ENCODE data around the gene GPR146. TPM values are rescaled to one million over a fixed set of nuclear protein-coding genes. Genes with fewer than 3 reads are reported as not detected.

Gene GPR146
- total RNA-seq, 1 donor from 2014 or later: 1.7 TPM

- Histone ChIP-seq H3K9me3 (ENCODE audit: insufficient read depth, low read depth, low read length) (no peaks in the 10 kb centered on the region), H3K36me3 (ENCODE audit: insufficient read depth, low read length) (no peaks in the 10 kb centered on the region), H3K4me3 (ENCODE audit: insufficient read depth, low read depth, low read length) (no peak overlapping the region), H3K27ac (ENCODE audit: low read depth, low read length) (no peak overlapping the region), H2AFZ (ENCODE audit: low read depth, low read length) (no peak overlapping the region), H3K27me3 (ENCODE audit: insufficient read depth, low read length) (no peaks in the 10 kb centered on the region), H3K9ac (ENCODE audit: low read length) (no peak overlapping the region), H3K79me2 (ENCODE audit: insufficient read depth, low read length) (peaks cover 24% of the 10 kb centered on the region), H3K4me1 (ENCODE audit: insufficient read depth, low read length) (peaks cover 19% of the 10 kb centered on the region), H4K20me1 (ENCODE audit: insufficient read depth, low read length) (peaks cover 95% of the 10 kb centered on the region), H3K4me2 (ENCODE audit: low read length) (peak overlapping the region; percentile 41)
- Mint-ChIP-seq H3K36me3 (ENCODE audit: low read depth, unreplicated experiment) (peaks cover 12% of the 10 kb centered on the region), H3K27ac (ENCODE audit: unreplicated experiment) (no peak overlapping the region), H3K9me3 (ENCODE audit: unreplicated experiment) (peaks cover 2% of the 10 kb centered on the region), H3K4me3 (ENCODE audit: unreplicated experiment) (no peak overlapping the region), H3K4me1 (ENCODE audit: low read depth, unreplicated experiment) (peaks cover 6% of the 10 kb centered on the region), H3K27me3 (ENCODE audit: low read depth, unreplicated experiment) (no peaks in the 10 kb centered on the region)
- TF ChIP-seq EZH2 (IDR thresholded peaks at IDR 0.05; ENCODE audit: insufficient read depth, low read length) (no peak), CTCF (IDR thresholded peaks at IDR 0.05; ENCODE audit: insufficient read depth, low read depth, low read length) (no peak)
- FAIRE-seq (no peak), DNase-seq (ENCODE audit: low read depth) (no peak)
These were observed 56.0 kb downstream of the GPR146 start for GRCh38 chr7:1100386-1100785.

GRCh38 chr7:1100834-1101562 is 56.7 kb downstream of the GPR146 start:
- H3K27me3 Mint-ChIP-seq (ENCODE audit: low read depth, unreplicated experiment): no peaks in the 10 kb centered on the region
- H3K27me3 ChIP-seq (ENCODE audit: insufficient read depth, low read length): no peaks in the 10 kb centered on the region
- peaks cover 2% of the 10 kb centered on the region for H3K9me3 Mint-ChIP-seq (ENCODE audit: unreplicated experiment)
- H3K4me3 Mint-ChIP-seq (ENCODE audit: unreplicated experiment): no peak overlapping the region
- peaks cover 27% of the 10 kb centered on the region for H3K79me2 ChIP-seq (ENCODE audit: insufficient read depth, low read length)
- FAIRE-seq (no peak), DNase-seq (ENCODE audit: low read depth) (no peak)
- peaks cover 17% of the 10 kb centered on the region for H3K4me1 ChIP-seq (ENCODE audit: insufficient read depth, low read length)
- H2AFZ ChIP-seq (ENCODE audit: low read depth, low read length): no peak overlapping the region
- no peak for TF ChIP-seq CTCF (IDR thresholded peaks at IDR 0.05; ENCODE audit: insufficient read depth, low read depth, low read length)
- no peak for TF ChIP-seq EZH2 (IDR thresholded peaks at IDR 0.05; ENCODE audit: insufficient read depth, low read length)
- peaks cover 95% of the 10 kb centered on the region for H4K20me1 ChIP-seq (ENCODE audit: insufficient read depth, low read length)
- H3K27ac Mint-ChIP-seq (ENCODE audit: unreplicated experiment): no peak overlapping the region
- peaks cover 12% of the 10 kb centered on the region for H3K36me3 Mint-ChIP-seq (ENCODE audit: low read depth, unreplicated experiment)
- no peak overlapping the region for H3K4me3 ChIP-seq (ENCODE audit: insufficient read depth, low read depth, low read length)
- H3K4me2 ChIP-seq (ENCODE audit: low read length): peak overlapping the region; percentile 41
- H3K9ac ChIP-seq (ENCODE audit: low read length): no peak overlapping the region
- no peaks in the 10 kb centered on the region for H3K9me3 ChIP-seq (ENCODE audit: insufficient read depth, low read depth, low read length)
- H3K36me3 ChIP-seq (ENCODE audit: insufficient read depth, low read length): no peaks in the 10 kb centered on the region
- H3K27ac ChIP-seq (ENCODE audit: low read depth, low read length): no peak overlapping the region
- peaks cover 6% of the 10 kb centered on the region for H3K4me1 Mint-ChIP-seq (ENCODE audit: low read depth, unreplicated experiment)

Measured in astrocyte (in vitro differentiated cells and primary cell).